ENCODE measurements around the gene PLXNA2. TPM values are rescaled to one million over a fixed set of nuclear protein-coding genes. Genes with fewer than 3 reads are reported as not detected.

Gene PLXNA2
- total RNA-seq, 1 donor from 2014 or later: 17.7 TPM

GRCh38 chr1:208148380-208148779 lies 95.8 kb downstream of the PLXNA2 start:
- H3K36me3 ChIP-seq (ENCODE audit: insufficient read depth, low read length): no peaks in the 10 kb centered on the region
- Mint-ChIP-seq H3K36me3 (ENCODE audit: low read depth, unreplicated experiment) (no peaks in the 10 kb centered on the region), H3K9me3 (ENCODE audit: unreplicated experiment) (no peaks in the 10 kb centered on the region), H3K4me1 (ENCODE audit: low read depth, unreplicated experiment) (no peaks in the 10 kb centered on the region), H3K4me3 (ENCODE audit: unreplicated experiment) (no peak overlapping the region), H3K27me3 (ENCODE audit: low read depth, unreplicated experiment) (peaks cover 13% of the 10 kb centered on the region), H3K27ac (ENCODE audit: unreplicated experiment) (no peak overlapping the region)
- H3K27ac ChIP-seq (ENCODE audit: low read depth, low read length): no peak overlapping the region
- H3K4me1 ChIP-seq (ENCODE audit: insufficient read depth, low read length): no peaks in the 10 kb centered on the region
- no peak for DNase-seq (ENCODE audit: low read depth)
- H3K79me2 ChIP-seq (ENCODE audit: insufficient read depth, low read length): no peaks in the 10 kb centered on the region
- no peak overlapping the region for H2AFZ ChIP-seq (ENCODE audit: low read depth, low read length)
- no peak overlapping the region for H3K9ac ChIP-seq (ENCODE audit: low read length)
- TF ChIP-seq CTCF (IDR thresholded peaks at IDR 0.05; ENCODE audit: insufficient read depth, low read depth, low read length) (no peak), EZH2 (IDR thresholded peaks at IDR 0.05; ENCODE audit: insufficient read depth, low read length) (no peak)
- H4K20me1 ChIP-seq (ENCODE audit: insufficient read depth, low read length): peaks cover 4% of the 10 kb centered on the region
- no peak overlapping the region for H3K4me2 ChIP-seq (ENCODE audit: low read length)
- H3K27me3 ChIP-seq (ENCODE audit: insufficient read depth, low read length): peaks cover 2% of the 10 kb centered on the region
- no peak overlapping the region for H3K4me3 ChIP-seq (ENCODE audit: insufficient read depth, low read depth, low read length)
- no peaks in the 10 kb centered on the region for H3K9me3 ChIP-seq (ENCODE audit: insufficient read depth, low read depth, low read length)
- FAIRE-seq: no peak

GRCh38 chr1:208146650-208147049 lies 97.5 kb downstream of the PLXNA2 start:
- H3K36me3 ChIP-seq (ENCODE audit: insufficient read depth, low read length): no peaks in the 10 kb centered on the region

More at GRCh38 chr1:208146650-208147049, 97.5 kb downstream of the PLXNA2 start:
- peaks cover 4% of the 10 kb centered on the region for H4K20me1 ChIP-seq (ENCODE audit: insufficient read depth, low read length)
- H3K27ac ChIP-seq (ENCODE audit: low read depth, low read length): no peak overlapping the region
- peaks cover under 1% of the 10 kb centered on the region for H3K27me3 ChIP-seq (ENCODE audit: insufficient read depth, low read length)
- TF ChIP-seq EZH2 (IDR thresholded peaks at IDR 0.05; ENCODE audit: insufficient read depth, low read length): no peak
- no peak for TF ChIP-seq CTCF (IDR thresholded peaks at IDR 0.05; ENCODE audit: insufficient read depth, low read depth, low read length)
- H3K4me3 ChIP-seq (ENCODE audit: insufficient read depth, low read depth, low read length): no peak overlapping the region
- no peak overlapping the region for H3K9ac ChIP-seq (ENCODE audit: low read length)
- DNase-seq (ENCODE audit: low read depth) (no peak), FAIRE-seq (no peak)
- Mint-ChIP-seq H3K9me3 (ENCODE audit: unreplicated experiment) (no peaks in the 10 kb centered on the region), H3K4me1 (ENCODE audit: low read depth, unreplicated experiment) (no peaks in the 10 kb centered on the region), H3K27ac (ENCODE audit: unreplicated experiment) (no peak overlapping the region), H3K36me3 (ENCODE audit: low read depth, unreplicated experiment) (no peaks in the 10 kb centered on the region), H3K27me3 (ENCODE audit: low read depth, unreplicated experiment) (peaks cover 16% of the 10 kb centered on the region), H3K4me3 (ENCODE audit: unreplicated experiment) (no peak overlapping the region)
- H3K79me2 ChIP-seq (ENCODE audit: insufficient read depth, low read length): no peaks in the 10 kb centered on the region
- H3K4me2 ChIP-seq (ENCODE audit: low read length): no peak overlapping the region
- H2AFZ ChIP-seq (ENCODE audit: low read depth, low read length): no peak overlapping the region
- no peaks in the 10 kb centered on the region for H3K4me1 ChIP-seq (ENCODE audit: insufficient read depth, low read length)
- no peaks in the 10 kb centered on the region for H3K9me3 ChIP-seq (ENCODE audit: insufficient read depth, low read depth, low read length)

All from astrocyte (in vitro differentiated cells and primary cell).